DMS 273 (cell line): ENCODE results near the gene PTER.

ENCODE experiments used
- DNase-seq: peaks from one replicate; lab custom pipeline; 2025; ENCODE audit not compliant: unreplicated experiment; lab: John Stamatoyannopoulos, UW

Gene PTER

DNA sequence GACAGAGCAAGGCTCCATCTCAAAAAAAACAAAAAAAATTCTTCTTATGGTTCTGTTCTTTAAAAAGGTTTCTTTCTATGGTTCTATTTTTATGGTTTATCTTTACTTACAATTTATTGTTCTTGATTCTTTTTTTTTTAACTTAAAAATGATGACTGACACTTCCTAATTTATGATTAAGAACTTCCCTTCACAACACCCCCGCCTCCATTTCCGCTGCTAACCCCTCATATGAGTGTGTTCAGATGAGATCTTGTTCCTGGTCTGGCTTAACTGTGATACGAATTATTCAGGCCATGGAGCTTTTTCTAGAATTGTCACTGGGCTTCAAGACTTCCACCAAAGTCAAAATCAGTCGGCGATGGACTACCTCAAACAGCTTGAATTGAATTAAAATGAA, 33.9 kb downstream of the PTER start:
- no peak for DNase-seq

DNA sequence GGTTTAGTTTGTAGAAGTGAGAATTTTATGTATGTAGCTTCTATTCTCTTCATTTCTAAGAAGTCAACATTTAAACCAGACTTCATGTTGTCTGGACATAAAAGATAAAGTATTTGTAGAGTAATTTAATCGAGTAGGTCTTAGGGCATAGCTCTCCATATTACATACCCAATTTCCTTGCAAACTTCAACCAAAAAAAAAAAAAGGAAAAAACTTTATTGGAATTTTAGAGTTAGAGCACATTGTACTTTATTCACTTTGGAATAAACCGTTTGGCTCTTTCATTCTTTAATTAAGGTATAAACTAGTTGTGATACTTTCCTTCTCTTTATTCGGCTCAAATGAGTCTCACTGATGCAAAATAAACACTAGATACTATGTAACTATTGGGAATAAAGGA, 36.0 kb downstream of the PTER start:
- DNase-seq = no peak

DNA sequence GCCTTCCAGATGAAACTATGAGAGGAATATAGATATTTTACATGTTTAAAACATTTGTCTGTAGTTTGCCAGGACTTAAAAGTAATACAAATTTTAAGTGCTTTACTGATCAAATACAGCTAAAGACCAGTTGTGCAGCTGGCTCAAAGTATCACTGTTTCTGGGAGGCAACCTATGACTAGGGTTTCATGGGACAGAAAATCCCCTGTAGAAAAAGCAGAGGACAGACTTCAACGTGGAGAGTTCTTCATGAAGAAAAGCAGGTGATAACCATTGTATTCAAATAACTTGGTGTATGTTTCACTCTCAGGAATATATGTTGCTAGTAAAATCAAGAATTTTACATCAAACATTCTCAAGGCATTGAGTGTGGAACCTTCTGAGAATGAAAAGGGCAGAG, 40.9 kb downstream of the PTER start:
- no peak for DNase-seq

DNA sequence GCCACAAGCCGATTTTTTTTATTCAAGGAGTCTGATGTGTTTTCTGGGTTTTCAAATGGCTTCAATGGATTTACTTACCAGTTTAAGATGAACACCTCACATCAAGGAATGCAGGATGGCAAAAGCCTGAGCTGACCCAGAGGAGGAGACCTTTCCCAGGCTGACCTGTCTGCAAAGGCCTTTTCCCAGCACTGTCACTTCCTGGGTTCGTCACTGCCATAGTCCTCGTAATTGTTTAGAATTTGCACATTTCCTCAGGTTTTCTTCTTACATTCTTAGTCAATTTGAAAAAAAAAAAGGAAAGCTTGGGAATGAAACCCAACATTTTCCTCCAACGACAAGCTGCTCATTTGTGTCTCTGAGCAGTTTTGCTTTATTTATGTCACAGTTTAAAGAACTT, 42.0 kb downstream of the PTER start:
- no peak for DNase-seq

DNA sequence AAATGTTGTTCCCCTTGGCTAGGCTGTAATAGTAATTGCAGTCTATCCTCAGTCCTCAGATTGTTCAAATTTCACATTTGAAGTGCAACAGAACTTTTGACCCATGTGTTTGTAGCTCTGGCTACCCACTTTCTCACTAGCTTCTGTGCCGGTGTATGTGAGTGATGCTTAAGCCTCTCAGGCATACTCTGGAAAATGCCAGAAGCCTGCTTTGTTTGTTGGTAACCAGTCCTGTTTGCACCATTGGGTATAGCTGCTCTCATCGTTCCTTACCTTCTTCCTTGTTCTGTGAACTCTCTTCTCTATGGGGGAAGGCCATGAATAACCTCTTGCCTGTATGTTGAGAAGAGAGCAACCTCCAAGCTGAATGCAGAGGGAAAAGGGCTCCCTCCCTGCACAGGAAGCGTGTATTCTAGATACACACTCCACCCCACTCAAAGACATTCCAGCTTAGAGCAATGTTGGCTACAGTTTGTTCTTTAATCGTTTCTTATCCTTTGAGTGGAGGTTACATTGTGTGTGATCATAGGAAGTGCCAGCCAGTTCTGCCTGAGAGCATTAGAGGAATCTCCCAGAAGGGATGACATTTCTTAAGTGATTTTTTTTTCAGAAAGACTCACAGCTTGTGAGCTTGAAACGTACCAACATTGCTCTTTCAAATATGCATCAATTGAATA, 44.4 kb downstream of the PTER start:
- no peak for DNase-seq

DNA sequence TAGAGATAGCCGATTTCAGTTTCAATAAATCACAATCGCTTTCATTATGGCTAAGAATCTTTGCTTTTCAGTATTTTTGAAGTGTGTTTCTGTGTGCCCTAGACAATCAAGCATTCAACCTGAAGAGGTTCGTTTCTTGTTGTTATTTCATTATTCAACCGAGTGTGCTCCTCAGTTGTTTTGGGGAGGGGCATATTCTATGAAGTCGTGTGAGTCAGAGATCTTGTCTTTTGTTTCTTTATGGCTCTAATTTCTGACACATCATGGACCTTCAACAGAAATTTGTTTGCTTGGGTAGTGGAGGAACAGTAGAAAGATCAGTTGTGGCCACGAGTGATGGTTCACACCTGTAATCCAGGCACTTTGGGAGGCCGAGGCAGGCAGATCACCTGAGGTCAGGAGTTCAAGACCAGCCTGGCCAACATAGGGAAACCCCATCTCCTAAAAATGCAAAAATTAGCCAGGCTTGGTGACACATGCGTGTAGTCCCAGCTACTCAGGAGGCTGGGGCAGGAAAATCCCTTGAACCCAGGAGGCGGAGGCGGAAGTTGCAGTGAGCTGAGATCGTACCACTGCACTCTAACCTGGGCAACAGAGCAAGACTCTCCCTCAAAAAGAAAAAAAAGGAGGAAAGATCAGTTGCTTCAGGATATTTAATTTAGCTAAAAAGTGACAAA, 46.6 kb downstream of the PTER start:
- no peak for DNase-seq

DNA sequence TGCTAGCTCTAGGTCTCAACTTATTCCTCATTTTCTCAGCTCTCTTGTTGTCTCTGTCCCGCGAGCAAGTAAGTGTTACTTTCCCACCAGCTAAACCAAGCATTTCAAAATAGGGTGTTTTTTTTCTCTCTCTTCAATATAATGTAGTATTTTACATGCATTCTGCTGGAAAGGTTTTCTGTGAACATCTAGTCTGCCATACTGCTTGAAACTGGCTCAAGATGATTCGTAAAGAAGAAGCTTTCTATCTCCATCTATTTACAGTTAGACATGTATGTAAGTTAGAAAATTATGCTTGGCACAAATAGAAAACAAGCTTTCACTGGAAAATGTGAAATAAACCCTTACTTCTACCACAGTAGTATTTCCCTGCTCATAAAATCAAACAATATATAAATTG, 53.7 kb downstream of the PTER start:
- no peak for DNase-seq

DNA sequence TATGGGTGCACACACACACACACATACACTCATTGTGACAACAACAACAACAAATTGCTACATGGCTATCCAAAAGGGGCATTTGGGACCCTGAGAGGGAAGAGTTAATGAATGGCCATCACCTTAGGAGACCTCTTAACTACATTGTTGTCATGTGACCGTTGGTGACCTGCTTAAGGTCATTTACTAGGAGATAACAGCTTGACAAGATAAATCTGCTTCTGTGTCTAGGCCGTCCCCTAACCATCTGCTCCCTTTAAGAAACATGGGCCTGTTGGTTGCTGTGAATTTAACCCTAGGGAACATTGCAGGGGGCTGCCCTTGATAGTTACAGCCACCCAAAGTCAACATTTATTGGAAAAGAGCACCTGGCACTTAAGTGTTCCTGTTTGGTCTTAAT, 55.1 kb downstream of the PTER start:
- DNase-seq = peak; percentile 54

DNA sequence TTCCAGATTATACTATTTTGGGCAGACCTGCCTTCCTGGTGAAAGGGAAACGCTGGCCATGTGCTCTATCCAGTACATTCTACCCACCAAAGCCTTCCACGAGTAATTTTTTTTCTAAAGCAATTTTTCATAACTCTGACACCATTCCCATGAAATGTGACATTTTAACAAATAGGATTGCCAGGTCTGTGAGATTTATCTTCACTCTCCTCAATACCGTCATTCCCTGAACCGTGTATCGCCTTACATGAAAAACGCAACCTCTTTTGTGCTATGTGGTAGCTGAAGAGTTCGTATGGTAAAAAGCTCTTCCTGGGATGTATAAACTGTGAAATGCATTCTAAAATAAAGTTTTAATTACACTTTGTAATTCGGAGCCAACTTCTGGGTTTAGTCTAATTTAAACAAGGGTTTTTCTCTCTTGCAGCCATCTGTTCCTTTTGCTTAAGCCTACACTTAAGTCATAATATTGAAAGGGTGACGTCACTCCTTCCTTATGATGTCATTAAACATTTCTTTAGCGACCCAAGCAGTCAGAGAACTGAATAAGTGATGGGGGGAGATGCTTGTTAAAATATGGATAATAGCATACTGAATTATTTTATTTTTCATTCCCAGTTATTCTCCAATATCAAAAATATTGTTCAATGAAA, 57.2 kb downstream of the PTER start:
- DNase-seq = peak; percentile 22

DNA sequence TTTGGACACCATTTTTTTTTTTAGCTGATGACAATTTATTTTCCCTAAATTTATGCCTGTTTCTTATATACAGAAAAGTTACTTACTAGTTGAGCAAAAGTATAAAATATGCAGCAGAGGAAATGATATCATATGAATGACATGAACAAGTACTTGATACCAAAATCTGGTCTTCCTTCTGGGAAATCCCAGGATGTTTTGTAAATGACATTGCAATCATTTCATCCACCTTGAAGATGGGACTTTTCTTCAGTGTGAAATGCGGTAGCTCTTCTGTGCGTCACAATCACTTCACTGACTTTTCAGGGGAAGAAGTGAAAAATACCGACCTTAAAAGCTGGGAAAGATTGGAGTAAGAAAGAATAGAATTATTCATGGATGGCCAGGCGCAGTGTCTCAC, 61.1 kb downstream of the PTER start:
- no peak for DNase-seq

DNA sequence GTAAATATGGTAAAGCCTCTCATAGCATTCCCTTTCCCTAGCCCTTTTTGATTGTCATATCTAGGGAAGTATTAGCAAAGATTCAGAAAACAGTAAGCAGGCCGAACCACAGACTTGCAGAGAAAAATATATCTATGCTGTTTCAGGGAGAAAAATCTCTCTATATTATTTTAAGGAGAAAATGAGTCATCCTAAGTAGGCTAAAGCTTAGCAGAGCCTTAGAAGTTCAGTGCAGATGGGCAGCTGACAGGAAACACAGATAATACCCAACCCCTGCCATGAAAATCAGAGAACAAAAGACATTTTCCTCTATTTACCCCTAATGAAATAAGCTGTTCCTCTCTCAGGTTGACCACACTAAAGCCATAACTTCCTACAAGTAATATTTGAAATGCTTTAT, 68.4 kb downstream of the PTER start:
- no peak for DNase-seq

DNA sequence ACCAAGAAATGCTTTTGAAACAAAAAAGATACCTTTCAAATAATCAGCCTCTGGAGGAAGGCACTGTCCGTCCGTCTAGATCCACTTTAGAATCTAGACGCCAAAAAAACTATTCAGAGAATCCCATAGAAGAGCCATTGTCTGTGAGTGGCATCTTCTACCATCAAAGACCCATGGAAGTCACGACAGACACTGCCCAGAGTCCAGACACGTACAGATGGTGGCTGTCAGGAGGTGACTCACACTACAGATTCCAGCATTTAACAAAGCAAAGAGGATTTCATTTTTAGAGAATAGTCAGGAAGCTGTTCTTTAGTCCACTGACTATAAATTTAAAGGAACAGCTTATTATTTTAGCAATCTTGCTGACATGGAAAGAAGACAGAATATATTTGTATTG, 73.2 kb downstream of the PTER start:
- DNase-seq = no peak

DNA sequence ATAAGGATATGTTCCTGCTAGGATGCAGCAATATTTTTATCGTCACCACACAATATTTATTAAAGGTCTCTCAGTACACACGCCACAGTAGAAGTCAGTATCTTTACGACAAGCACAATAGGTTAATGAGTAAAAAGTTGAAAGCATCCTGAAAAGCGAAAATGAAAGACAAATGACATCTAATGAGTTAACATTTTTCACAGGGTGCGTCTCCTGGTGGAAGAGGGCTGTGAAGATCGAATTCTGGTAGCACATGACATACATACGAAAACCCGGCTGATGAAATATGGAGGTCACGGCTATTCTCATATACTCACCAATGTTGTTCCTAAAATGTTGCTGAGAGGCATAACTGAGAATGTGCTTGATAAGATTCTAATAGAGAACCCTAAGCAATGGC, 74.0 kb downstream of the PTER start:
- no peak for DNase-seq

DNA sequence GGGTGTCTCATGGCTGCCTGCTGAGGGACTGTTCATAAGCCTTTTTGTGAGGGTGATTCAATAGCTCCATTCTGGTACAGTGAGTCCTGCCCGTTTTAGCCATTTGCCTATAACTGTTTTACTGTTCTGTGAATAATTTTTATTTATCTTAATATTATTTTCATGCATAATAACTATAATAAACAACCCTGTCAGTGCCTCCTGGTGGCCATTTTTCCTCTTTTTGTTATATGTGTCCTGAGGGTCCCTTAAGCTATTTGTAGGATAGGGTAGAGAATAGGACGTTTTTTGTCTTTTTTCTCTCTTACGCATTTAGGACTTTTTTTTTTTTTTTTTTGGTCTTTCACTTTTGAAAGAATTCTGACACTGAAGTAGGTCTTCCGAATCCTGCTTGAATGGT, 82.0 kb downstream of the PTER start:
- DNase-seq = peak; percentile 2

DNA sequence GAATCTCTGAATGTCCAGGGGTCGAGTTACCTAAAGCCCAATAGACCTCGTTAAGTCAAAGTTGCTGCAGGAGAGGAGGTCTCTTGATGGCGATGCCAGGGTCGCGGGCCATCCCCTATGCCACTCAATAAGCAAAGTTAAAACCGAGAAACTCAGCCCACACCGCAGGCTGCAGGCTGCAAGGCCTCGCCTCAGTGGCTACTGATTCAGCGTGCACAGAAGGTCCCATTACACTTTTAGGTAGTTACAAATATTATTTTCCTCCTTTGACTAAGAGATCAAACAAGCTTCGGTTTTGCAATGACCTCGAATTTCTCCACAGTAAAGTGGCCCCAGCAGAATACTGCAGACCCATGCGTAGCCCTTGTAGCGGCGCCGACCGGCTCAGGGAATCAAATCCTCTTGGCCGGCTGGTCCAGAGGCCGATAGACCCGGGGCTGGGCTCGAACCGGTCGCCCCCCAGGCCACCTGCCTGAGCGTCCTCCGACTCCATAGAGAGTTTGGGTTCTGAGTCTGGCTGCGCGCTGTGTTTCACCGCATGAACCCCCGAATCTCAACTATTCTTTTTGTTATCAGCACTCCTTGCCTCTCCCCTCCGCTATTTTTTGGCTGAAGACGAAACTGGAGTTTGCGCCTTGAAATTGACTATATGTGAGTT, 82.6 kb downstream of the PTER start:
- DNase-seq = no peak

DNA sequence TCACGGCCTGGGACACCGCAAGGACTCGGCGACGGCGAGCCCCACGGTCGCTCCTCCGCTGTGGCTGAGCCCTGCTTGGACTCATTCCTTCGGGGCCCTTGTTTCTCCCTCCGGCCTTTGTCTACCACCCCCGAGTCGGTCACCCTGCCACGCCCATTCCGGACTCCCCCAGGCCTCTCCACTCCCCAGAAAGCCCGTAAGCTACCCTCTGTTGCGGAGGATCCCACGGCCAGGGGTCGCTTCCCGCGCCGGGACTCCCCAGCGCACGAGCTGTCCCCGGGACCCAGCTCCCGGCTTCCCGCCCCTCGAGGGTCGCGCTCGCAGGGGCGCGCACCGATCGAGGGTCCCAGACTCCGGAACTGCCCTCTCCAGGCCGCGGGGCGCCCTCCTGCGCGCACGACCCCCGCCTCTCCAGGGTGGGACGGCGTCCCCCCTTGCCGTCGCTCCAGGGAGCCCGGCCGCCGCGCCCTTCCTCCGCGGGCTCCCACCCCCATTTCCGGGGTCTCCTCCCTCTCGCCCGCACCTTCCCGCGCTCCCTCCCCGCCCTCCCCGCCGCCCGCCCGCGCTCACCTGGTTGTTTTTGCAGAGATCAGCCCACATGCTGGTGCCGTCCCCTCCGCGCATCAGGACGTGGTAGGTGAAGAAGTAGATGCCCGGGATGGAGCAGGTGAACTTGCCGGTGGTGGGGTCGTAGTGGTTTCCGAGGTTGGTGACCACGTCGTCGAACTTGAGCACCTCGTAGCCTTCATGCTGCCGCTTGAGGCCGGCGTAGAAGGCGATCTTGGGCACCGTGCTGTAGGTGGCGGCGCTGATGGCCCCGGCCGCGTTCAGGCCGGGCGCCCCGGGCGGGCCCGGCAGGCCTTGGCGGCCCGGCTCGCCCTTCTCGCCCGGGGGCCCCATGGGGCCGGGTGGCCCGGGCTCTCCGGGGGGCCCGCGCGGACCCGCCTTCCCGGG, 83.4 kb downstream of the PTER start:
- peak; percentile 31 for DNase-seq

DNA sequence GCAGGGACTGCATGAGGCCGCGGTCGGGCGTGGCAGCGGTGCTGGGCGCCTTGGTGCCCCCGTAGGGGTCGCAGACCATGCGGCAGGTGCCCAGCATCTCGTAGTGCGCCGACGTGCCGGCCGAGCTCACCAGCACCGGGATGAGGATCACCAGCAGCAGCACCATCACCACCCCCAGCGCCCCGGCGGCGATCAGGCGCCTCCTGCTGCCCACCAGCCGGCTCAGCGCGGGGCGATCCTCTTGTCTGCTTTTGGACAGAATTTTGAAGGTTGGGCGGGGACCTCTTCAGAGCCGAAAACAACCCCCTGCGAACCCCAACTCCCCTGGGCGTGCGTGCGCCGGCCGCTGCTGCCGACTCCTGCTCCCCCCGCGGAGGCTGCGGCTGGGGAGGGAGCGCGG, 84.1 kb downstream of the PTER start:
- peak; percentile 62 for DNase-seq

DNA sequence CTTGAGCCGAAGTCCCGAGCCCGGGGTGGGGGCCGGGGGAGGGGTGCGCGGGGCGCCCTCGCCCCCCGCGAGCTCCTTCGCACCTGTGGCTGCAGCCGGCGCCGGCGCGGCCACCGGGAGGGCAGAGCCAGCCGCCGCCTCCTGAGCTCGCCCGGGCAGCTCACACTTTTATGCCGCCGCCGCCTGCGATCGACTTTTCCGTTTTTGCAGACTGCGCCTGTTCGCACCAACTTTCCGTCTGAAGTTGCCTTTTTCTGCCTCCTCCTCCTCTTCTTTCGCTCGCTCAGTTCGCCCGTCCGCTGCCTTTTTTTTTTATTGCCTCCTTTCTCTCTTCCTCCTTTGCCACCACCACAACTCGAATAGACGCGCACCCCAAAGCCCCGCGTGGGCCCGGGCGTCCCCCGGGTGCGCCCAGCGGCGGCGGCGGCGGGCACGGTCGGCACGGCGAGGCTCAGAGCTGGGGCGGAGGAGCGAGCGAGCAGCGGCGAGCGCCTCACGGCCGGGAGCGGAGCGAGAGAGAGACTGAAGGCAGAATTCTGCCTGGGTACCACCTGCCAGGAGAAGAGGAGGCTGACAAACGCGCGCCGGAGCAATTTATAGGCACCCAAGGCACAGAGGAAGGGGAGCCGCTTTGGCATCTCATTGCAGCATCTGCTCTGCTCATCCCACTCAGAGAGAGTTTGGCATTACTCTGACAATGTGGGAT, 84.7 kb downstream of the PTER start, which contains the start of gene C1QL3:
TSS of gene C1QL3 (minus strand) at position 569 of the 706 bp plus-strand sequence. CDS start 814 bp downstream, outside the sequence.
- peak; percentile 45 for DNase-seq

DNA sequence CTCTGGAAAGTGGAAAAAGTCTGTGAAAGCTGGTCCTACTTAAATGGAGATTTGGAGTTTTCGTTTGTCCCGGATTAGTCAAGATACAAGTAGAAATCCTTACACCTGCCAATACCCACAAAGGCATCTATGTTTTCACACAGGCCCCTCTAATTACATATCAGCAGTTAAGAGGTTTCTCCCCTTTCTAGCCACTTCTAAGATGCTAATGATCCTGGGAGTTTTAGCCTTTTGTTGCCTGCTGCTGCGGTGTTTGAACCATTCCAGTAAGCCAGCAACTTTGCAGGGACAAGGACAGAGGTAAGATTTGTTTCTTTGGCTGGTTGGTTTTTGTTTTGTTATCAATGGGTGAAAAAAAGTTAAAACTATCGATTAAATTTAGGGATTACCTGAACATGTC, 90.6 kb downstream of the PTER start:
- DNase-seq = no peak

DNA sequence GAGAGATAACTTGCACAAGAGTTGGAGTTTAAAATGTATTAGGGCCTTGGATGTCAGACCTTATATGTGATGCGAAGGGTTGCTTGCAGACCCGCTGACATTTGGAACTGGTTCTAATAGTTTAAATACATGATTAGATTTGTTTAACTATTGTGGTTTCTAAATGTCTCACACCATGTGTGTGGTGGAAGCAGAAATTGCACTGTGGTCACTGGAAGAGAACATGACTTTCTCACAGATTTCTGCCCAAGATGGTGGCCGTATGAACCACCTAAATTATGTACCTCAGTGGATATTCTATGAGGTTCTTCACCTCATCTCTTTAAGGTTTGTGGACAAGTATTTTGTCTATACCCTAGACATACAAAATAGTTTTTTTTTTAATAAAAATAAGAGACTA, 93.0 kb downstream of the PTER start:
- no peak for DNase-seq
